GM12892 (cell line): ENCODE results near the gene DNAJB5. TPM values are rescaled to one million over a fixed set of nuclear protein-coding genes. Genes with fewer than 3 reads are reported as not detected.
A peak's percentile ranks its signal among the peaks of the same experiment; 100 is the strongest.
"Not testable (repeated sequence)": the region's sequence is repeated elsewhere in the genome, so short reads cannot be mapped to it uniquely, and the experiment has no call there.

Source experiments
- DNase-seq: peaks from one replicate; pipeline ENCODE4 v3.0.0; 2011; ENCODE audit not compliant: insufficient read length
- FAIRE-seq: peaks from 2 replicates; lab custom pipeline; 2011; peaks lifted over from hg19 to GRCh38; lab: Jason Lieb, UNC
- POLR2A ChIP-seq: IDR thresholded peaks from 2 replicates; pipeline ENCODE4 v1.6.1; 2011; ENCODE audit warnings: low read depth, low read length, control low read depth
- POLR2AphosphoS5 ChIP-seq: IDR thresholded peaks from 2 replicates; pipeline ENCODE4 v1.6.1; 2011; ENCODE audit warnings: low read depth, low read length, control low read depth
- TAF1 ChIP-seq: IDR thresholded peaks from 2 replicates; pipeline ENCODE4 v1.6.1; 2011; ENCODE audit warnings: low read depth, mild to moderate bottlenecking, control low read depth, low read length, borderline replicate concordance
- polyA plus RNA-seq: library from polyadenylated mRNA; unstranded; fragments of >200 nt; gene quantifications from one replicate; pipeline ENCODE4 v1.2.1, GENCODE V29; 2012; ENCODE audit warnings: missing spikeins, inconsistent platforms; ENCODE audit not compliant: missing spikeins

DNAJB5 gene
- 11.9 TPM for polyA plus RNA-seq

- no peak for TF ChIP-seq TAF1
- peak; percentile 21; the same call in 1 of the 2 replicates for TF ChIP-seq POLR2AphosphoS5
- peak; percentile 48; the same call in 1 of the 2 replicates for TF ChIP-seq POLR2A
- peak; percentile 98 for FAIRE-seq
- peak; percentile 89 for DNase-seq
These were observed at the start of gene DNAJB5 for GRCh38 chr9:34989003-34989945. TSS of gene DNAJB5 (plus strand) at chr9:34989745. CDS start at chr9:34990631, 886 bp downstream.

- DNase-seq, FAIRE-seq: not testable (repeated sequence)
These were observed 49.6 kb upstream of the DNAJB5 start for GRCh38 chr9:34939989-34940388.

- FAIRE-seq: no peak
- TF ChIP-seq POLR2AphosphoS5: no peak
- TF ChIP-seq TAF1: no peak
- TF ChIP-seq POLR2A: no peak
These were observed 41.1 kb upstream of the DNAJB5 start for GRCh38 chr9:34948451-34948850.

GRCh38 chr9:34954225-34954624 lies 35.3 kb upstream of the DNAJB5 start:
- no peak for FAIRE-seq
- no peak for TF ChIP-seq POLR2AphosphoS5
- no peak for TF ChIP-seq TAF1
- no peak for TF ChIP-seq POLR2A
- DNase-seq: no peak

More at GRCh38 chr9:34948451-34948850, 41.1 kb upstream of the DNAJB5 start:
- no peak for DNase-seq

GRCh38 chr9:34956066-34956465 lies 33.5 kb upstream of the DNAJB5 start:
- not testable (repeated sequence) for FAIRE-seq, DNase-seq

GRCh38 chr9:34956648-34957047 lies 32.9 kb upstream of the DNAJB5 start:
- DNase-seq: no peak
- no peak for FAIRE-seq
- no peak for TF ChIP-seq POLR2A
- TF ChIP-seq POLR2AphosphoS5: no peak
- no peak for TF ChIP-seq TAF1

GRCh38 chr9:34957492-34958410 lies 31.8 kb upstream of the DNAJB5 start, which contains the start of gene PHF24:
TSS of gene PHF24 (plus strand) at chr9:34958285. CDS start at chr9:34971299, 13,014 bp downstream.
- TF ChIP-seq POLR2AphosphoS5 (no peak), TAF1 (no peak), POLR2A (no peak)
- no peak for DNase-seq
- no peak for FAIRE-seq

GRCh38 chr9:34958411-34958982 lies 31.0 kb upstream of the DNAJB5 start:
- FAIRE-seq (no peak), DNase-seq (no peak)
- TF ChIP-seq TAF1 (no peak), POLR2A (no peak), POLR2AphosphoS5 (no peak)

- no peak for DNase-seq
- TF ChIP-seq POLR2A: no peak
- TF ChIP-seq POLR2AphosphoS5: no peak
- no peak for TF ChIP-seq TAF1
- no peak for FAIRE-seq
These were observed 30.1 kb upstream of the DNAJB5 start for GRCh38 chr9:34959461-34959860.

- FAIRE-seq (peak; percentile 14), DNase-seq (no peak)
- TF ChIP-seq TAF1 (no peak), POLR2A (no peak), POLR2AphosphoS5 (no peak)
These were observed 27.7 kb upstream of the DNAJB5 start for GRCh38 chr9:34961574-34962490.

- no peak for TF ChIP-seq POLR2AphosphoS5
- TF ChIP-seq TAF1: no peak
- no peak for TF ChIP-seq POLR2A
- FAIRE-seq (no peak), DNase-seq (no peak)
These were observed 27.0 kb upstream of the DNAJB5 start for GRCh38 chr9:34962546-34962945.
